ENCODE data around the gene DOCK1.

Gene DOCK1

GRCh38 chr10:127332631-127333030, 427.4 kb downstream of the DOCK1 start:
- DNase-seq = no peak

GRCh38 chr10:127337801-127338200, 432.6 kb downstream of the DOCK1 start:
- no peak for DNase-seq

GRCh38 chr10:127338399-127339110, 433.3 kb downstream of the DOCK1 start:
- DNase-seq = no peak

GRCh38 chr10:127343821-127344220, 438.6 kb downstream of the DOCK1 start:
- no peak for DNase-seq

GRCh38 chr10:127344346-127344745, 439.1 kb downstream of the DOCK1 start:
- DNase-seq = no peak

- DNase-seq = no peak
Measured at GRCh38 chr10:127345231-127345965, 440.2 kb downstream of the DOCK1 start.

- DNase-seq = no peak
Measured at GRCh38 chr10:127346604-127347003, 441.4 kb downstream of the DOCK1 start.

GRCh38 chr10:127347202-127347959, 442.2 kb downstream of the DOCK1 start:
- no peak for DNase-seq

- no peak for DNase-seq
Measured at GRCh38 chr10:127349737-127350136, 444.5 kb downstream of the DOCK1 start.

GRCh38 chr10:127351542-127351941, 446.3 kb downstream of the DOCK1 start:
- no peak for DNase-seq

- DNase-seq = no peak
Measured at GRCh38 chr10:127353544-127353943, 448.3 kb downstream of the DOCK1 start.

GRCh38 chr10:127354255-127354654, 449.0 kb downstream of the DOCK1 start:
- no peak for DNase-seq

- no peak for DNase-seq
Measured at GRCh38 chr10:127354992-127355391, 449.8 kb downstream of the DOCK1 start.

GRCh38 chr10:127356360-127356759, 451.1 kb downstream of the DOCK1 start:
- DNase-seq = no peak

GRCh38 chr10:127357265-127357664, 452.0 kb downstream of the DOCK1 start:
- DNase-seq = no peak

- DNase-seq = no peak
Measured at GRCh38 chr10:127358337-127358736, 453.1 kb downstream of the DOCK1 start.

GRCh38 chr10:127364034-127364433, 458.8 kb downstream of the DOCK1 start:
- no peak for DNase-seq

GRCh38 chr10:127368101-127368500, 462.9 kb downstream of the DOCK1 start:
- no peak for DNase-seq

GRCh38 chr10:127368929-127369328, 463.7 kb downstream of the DOCK1 start:
- DNase-seq = no peak

GRCh38 chr10:127370601-127371000, 465.4 kb downstream of the DOCK1 start:
- DNase-seq = no peak

- DNase-seq = no peak
Measured at GRCh38 chr10:127372361-127372760, 467.1 kb downstream of the DOCK1 start.

GRCh38 chr10:127374074-127374680, 468.9 kb downstream of the DOCK1 start:
- no peak for DNase-seq

GRCh38 chr10:127374901-127375300, 469.7 kb downstream of the DOCK1 start:
- DNase-seq = no peak

All from activated CD4-positive, alpha-beta T cell treated with anti-CD3 and anti-CD28 coated beads for 1 hour (primary cell).